Muscle of back (tissue), 11 donors: ENCODE results near the gene LAMA4. TPM values are rescaled to one million over a fixed set of nuclear protein-coding genes. Genes with fewer than 3 reads are reported as not detected.

Experiments used
- DNase-seq, 3 donors: peaks; one replicate each; pipeline versions ENCODE4 v3.0.0 to v3.0.0-alpha.2; 2013
- polyA plus RNA-seq, 10 donors: library from polyadenylated mRNA; unstranded; fragments of 120-200 nt; gene quantifications; one replicate each; pipeline ENCODE4 v1.2.1, GENCODE V29; 2013; ENCODE audit not compliant: insufficient read length in 10 of 10

LAMA4 gene
- polyA plus RNA-seq, 10 donors: 141 to 228 (median 158) TPM

DNA sequence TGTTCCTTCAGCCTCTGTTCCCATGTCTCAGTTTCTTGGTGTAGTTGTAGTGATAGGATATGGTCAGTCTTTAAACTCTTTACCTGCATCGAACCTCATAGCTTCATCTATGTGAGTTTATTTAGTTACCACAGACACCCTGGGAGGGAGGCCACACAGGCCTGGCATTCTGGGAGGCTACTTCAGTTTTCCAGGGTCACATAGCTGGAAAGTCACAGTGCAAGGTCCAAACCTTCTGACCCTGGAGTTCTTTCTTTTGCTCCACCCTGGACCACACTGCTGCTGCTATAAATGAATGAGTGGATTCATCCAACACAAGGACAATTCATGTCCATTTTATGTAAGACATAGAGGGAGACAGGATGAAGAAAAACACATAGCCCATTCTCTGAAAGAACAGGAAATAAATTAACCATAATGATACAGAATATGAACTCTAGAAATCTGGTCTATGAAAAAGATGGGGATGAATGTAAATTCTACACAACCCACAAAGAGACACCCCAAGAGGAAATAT, 60.8 kb downstream of the LAMA4 start:
- no peak for DNase-seq

DNA sequence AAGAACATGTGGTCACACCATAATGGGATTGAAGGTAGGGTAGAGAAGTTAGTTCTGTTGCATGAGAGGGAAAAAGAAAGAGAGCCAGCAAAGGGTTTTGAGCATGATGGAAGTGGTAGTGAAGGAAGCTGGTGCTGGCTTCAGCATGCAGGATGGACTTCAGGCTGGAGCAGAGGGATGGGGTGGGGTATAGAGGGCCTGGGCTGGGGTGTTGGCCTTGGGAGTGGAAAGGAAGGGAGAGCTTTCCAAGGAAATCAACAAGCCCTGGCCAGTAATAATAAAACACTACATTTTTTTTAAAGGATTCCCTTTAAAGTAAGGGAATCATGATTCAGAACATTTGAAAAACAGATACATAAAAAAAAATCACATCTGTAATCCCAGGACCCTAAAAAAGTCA, 61.2 kb downstream of the LAMA4 start:
- peak in 1 of 3 donors; percentile 49 for DNase-seq

DNA sequence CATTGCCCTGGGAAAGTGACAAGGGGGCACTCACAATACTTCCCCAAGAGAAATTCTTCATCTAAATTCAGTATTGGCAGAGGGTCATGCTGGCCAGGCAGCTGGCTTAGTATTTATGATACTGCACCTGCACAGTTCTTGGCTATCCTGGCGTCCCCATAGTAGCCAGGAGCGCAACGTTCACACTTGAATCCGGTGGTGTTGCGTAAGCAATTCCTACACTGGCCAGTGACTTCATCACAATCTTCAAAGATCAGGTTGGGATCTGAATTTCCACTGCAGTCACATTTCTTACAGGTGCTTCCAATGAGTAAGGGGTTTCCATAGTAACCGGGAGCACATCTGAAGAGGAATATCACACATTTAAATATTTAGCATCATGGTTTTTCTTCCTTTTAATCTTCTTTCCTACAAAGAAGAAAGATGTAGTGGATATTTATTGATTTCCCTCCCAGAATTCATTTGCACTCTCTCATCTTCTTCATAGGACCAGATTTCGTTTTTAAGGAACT, 62.8 kb downstream of the LAMA4 start:
- DNase-seq: no peak

DNA sequence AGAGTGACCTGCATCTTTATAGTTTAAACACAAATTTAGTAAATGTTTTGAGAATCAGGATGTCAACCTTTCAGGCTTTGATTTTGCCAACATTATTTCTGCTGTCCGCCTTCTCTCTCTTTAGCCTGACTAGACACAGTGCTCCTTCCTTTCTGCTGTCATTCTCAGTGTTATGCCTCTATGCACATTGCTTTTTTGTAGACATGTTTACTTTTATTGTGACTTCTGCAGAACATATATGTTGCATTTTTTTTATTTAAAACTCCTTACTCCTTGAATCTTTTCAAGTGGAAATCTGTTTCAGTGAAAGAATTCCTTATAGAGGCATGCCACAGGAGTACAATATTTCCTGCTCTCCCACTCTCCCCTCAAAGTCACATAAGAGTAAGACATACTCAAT, 64.2 kb downstream of the LAMA4 start:
- DNase-seq: no peak

DNA sequence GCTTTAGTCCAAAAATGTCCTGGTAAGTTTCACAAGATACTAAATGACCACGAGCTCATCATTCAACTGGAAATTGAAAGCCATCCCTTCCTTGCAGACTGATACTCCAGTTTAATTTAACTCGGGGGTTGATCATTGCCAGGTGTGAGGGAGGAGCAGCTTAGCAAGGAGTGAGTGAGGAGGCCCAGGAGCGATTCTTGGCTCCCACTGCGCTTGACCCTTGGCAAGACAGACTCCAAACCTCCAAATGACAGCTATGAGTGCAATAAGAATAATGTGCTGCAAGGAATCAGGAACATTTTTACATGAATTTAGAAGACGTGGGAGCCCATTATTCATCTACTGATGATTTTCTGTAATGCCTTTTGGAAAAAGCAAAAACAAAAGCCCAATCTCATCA, 64.9 kb downstream of the LAMA4 start:
- DNase-seq: peak; percentile 89 to 95 (median 92)

DNA sequence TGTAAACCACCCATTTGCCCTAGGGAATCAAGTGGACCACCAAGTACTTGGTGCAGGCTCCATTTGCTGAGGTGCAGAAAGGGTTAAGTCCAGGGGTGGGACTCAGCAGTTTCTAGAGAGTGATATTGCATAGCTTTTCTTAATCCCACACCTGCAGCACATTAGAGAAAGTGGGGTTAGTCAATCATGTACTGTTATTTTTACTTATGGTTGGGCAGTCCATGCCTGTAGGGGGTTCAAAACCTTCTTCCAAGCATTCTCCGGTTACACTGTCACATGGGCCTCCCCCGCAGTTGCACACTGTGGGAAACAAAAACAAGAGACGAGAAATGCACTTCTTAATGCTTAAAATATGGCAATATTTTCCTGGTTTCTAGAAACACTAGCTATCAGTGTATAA, 65.5 kb downstream of the LAMA4 start:
- DNase-seq: peak; percentile 71 to 89 (median 82)

DNA sequence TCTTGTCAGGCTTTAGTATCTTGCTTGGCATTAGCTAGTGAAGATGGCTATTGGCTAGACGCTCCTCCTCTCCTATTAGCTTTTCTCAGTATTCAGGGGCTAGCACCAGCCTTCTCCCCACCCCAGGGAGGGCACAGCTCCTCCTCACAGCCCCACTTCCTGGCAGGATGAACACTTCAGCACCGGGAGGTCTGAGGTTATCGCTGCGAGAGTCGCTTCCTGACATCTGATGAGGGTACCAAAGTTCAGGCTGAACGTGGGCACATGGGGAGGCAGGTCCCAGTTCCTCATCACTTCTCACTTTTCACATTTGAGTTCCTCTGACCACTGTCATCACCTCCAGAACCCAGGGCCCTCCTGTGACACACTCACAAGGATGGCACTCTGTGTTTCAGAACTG, 66.6 kb downstream of the LAMA4 start:
- no peak for DNase-seq

DNA sequence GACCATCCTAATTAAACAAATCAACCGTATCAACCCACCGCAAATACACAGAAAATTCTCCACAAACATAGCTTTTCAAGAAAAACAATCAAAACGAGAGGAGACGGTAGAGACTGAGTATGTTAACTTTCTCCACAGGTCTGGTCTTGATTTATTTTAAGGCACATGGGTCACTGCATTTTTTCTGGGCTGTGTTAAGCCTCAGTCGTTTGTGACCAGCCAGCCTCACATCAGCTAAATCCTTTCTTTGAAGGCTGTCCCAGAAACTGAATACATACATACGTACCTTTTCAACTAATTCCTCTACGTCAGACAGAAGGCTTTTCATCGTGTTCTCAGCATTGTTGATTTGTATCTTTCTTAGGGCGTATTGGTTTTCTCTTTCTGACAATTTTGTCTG, 69.4 kb downstream of the LAMA4 start:
- peak; percentile 71 to 85 (median 74) for DNase-seq

DNA sequence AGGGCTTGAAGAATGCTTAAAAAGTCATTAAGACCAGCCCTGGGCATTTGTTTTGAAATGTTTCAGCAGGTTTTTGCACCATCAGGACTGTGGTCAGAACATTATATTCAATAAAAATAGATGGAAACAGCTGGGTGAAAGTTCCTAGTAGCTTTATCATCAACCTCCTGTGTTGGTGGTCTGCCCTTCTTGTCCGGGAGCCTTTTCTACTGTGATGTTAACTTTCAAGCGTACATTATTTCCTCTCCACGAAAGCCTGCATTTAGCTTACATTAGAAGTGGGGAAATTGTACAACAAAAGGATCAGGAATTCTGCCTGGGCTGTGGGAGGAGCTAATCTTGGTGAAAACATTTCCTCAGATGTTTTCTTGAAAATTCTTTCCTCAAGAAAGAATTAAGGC, 71.1 kb downstream of the LAMA4 start:
- DNase-seq: peak in 1 of 3 donors; percentile 32

DNA sequence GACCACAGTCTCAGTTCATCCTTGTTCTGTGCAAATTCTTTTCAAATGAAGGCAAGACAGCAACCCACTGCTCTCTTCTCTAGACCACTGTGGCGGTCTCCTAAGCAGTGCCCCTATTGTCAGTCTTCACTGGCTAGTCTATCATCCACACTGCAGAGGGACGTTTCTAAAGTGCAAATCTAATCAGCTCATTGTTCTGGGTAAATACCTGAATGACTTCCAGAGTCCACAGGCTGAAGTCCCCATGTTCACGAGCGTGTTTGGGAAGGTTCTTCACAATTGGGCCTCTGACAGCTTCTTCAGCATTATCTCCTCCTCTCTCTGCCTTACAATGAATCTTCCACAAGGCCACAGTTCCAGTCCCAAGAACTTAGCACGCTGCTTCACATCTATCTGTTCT, 73.2 kb downstream of the LAMA4 start:
- DNase-seq: no peak

DNA sequence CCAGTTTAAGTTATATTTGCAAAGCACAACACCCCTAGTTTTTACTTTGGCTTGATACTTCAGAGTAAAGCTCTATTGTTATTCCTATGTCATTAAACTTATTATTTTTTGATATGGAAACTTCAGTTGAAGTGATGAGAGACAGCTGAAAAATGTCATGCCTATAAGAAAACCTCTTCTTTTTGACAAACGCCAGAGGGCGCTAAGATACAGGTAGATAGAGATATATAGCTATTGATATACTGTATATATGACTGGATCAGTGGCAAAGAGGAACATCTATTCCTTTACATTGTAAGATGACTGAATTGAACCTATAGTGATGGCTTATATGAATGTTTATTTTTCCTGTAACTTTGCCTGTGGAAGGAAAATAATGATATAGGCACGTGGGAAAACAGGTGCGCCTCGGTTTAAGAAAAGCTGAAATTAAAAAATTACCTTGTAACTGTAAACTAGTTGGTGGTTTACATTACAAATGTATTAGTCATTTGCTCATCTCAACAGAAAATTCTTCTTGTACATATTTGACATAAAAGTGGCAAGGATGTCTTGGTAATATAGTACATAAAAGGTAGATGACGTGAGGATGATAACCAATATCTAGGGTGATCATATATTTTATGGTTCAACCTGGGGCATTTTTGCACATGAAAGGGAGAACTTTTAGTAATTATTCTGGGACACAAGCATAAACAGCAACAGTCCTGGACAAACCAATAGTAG, 74.1 kb downstream of the LAMA4 start:
- peak; percentile 82 to 88 (median 84) for DNase-seq

DNA sequence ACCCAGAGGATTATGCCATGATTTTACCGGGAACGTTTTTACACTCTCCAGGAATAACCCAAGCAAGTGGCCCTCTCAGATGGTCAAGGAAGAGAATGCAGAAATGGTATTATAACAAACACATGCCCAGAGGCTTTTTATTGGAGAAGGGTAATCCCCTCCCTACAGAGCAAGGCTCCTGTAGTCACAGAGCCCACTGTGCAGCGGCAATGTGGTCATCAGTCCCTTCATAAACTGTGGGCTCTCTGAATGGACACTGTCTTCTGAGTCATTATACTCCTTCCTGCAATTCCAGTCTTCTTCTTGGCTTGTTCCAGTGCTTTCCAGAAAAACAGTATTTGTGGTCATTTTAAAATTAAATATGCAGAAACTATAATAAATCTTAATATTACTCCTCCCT, 74.7 kb downstream of the LAMA4 start:
- no peak for DNase-seq

DNA sequence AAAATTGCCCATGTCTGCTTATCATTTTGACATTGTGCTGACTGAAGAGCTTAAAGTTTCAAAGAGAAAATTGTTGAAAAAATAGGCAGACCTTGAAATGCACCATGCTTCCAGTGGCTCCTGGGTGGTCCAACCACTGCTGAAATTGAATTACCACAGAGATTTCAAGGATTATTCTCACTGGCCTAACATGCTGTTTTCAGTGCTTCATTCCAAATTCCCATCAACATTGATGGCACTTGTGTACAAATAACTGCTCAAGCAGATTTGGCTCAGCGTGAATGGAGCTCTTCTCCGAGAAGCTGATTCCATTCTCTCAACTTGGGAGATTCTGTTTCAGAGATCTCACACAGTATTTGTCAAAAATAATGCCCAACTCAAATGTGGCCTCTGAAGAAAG, 75.5 kb downstream of the LAMA4 start:
- peak in 1 of 3 donors; percentile 26 for DNase-seq

DNA sequence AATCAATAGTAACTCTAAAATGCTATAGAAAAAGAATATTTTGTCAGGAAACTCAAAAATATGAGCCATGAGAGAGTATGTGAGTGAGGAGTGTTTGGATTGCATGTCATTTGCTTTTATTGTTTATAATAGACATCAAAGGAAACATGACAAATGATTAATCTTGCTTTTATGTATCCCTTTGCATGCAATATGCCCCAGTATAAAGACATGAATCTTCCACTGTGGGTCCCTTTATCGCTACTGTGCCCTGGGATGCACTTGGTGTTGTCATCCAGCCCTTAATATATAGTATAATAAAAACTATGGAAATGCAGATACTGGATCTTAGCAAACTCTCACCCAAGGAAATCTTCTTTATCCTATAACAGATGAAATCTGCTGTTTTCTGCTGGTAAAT, 77.3 kb downstream of the LAMA4 start:
- DNase-seq: no peak

DNA sequence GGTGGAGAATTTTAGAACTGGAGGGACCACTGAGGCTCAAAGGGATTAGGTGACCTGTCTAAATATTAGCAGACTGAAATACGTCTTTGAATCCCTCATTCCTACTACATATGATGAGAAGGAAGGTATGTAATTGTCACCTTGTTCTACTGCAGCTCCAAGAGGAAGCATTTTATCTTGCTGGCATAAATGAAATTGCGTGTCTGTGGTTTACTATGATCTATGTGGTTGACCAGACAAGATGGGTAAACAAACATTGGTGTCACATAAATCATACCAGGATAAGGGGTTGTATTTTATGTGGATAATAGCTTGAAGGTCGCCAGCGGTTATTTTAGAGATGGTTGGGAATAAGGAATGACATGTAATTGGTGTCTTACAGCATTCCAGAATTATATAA, 78.2 kb downstream of the LAMA4 start:
- DNase-seq: no peak

DNA sequence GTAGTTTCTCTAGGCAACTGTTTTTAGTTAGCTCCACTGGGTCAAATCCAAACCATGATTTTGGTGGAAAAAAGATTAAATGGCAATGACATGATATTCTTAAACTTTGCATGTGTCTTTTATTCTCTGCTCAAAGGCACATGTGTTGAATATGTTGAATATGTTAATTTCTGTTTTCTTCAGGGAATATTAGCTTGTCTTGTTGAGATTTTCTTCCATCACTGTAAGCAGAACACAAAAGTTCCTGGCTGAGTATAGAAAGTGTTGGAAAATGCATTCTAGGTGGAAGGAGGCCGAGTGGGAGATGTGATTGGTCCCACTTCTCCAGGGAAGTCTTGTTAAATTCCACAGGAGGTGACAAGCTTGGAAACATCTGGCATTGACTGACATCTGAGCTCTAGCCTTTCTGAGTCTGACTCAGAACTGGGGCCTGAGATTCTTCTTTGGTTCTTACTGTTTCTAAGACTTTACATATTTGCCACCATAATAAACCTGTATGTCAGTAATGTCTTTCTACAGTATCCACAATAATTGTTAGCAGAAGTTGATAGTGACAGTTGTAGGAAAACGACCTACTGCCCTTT, 81.1 kb downstream of the LAMA4 start:
- no peak for DNase-seq

DNA sequence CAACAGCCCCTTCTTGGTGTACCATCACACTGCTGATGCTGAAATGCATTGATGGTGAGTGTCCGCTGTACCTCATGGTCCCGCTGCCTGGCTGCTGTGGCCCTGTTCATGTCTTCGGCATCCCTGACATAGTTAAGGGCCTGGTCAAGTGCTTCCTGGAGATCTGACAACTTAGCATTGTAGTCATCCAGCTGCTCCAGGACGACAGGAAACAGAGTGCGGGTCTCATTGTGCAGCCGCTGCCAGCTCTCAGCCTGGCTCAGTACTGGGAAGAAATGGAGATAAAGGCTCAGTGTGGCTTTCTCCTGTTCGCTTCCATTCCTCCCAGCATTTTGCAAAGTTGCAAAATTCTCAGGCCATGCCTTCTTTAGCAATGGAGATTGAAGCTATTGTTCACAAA, 81.8 kb downstream of the LAMA4 start:
- no peak for DNase-seq

DNA sequence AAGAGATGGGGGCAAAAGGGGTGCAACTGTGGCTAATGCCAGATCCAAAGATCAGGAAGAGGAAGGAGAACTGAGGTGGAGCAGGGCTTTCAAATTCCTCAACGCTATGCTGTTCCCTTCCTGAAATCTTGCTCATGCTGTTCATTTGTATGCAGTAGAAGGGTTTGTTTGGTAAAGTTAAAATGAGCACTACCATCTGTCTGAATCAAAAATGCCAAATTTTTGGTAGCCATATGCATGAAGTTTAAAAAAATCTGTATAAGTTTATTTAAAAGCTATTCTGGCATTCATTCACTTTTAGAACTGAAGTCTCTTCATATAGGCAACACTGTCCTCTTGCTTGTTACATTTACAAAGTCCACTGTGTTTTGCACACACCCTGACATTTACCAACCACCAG, 84.8 kb downstream of the LAMA4 start:
- no peak for DNase-seq

DNA sequence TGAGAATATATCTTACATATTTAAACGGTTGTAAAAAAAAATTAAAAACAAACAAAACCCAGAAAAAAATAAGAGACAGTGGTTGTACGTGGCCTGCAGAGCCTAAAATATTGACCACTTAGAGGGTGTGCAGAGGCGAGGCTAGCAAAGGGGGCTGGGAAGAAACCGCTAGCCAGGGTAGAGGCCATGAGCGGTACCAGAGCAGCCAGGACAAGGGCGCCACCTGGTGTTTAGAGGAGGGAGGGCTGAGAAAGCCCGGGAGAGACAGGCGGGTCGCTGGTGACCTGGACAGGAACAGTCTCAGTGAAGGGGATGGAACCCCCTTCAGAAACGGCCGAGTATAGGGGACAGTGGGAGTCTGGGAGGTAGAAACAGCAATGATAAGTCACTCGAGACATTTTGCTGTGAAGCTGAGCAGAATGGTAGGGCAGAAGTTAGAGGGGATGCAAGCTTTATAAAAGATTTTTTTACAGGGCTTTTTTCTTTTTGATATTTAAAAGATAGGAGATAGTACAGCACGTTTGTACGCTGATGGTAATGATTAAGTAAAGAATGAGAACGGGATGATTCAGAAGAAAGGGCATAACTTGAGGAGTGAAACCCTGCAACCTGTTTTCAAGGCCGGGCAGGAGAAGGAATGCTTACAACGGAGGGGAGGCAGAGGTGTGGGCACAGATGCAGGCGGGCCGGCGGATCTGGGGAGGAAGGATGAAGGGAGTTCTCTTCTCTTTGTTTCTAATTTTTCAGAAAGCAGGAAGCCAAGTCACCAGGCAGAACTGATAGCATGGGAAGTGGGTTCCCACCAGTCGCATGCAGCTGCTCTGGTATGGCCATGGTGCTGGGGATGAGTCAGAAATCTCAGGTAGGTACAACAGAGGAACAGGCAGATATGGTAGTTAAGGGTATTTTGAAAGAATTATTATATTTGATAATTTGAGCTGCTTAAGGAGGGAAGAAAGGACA, 90.8 kb downstream of the LAMA4 start:
- peak in 1 of 3 donors; percentile 52 for DNase-seq

DNA sequence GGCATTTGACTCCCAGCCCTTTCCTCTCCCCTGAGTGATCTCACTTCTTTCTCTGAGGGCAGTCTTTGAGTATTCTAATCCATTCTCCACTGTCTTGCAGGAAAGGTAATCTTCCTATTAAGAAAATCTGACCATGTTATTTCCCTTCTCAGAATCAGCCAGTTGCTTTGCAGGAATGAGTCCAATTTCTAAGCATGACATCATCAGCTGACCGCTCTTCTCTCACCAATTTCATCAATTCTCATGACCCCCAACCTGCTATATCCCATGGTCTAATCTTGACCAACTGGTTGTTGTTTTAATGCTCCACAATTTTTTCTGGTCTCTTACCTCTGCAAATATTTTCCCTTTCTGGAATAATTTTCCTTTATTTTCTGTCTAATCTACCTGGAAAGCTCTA, 93.6 kb downstream of the LAMA4 start:
- DNase-seq: no peak

DNA sequence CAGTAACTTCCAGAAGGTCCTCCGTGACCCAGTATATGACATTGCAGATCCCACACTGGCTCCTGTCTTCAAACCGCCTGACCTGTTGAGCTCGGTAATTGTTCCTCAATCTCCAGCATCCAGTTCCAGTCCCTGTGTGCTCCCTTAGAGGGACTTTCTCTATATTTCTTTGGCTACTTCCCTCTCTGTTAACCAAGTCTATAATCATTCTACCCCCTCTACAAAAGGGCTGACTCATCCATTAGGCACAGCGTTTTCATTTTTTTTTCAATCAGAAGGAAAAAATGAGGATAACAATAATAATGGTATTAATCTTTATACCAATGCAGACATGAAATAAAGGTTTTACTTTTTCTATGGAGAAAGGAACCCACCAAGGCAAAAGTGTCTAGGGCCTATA, 97.7 kb downstream of the LAMA4 start:
- no peak for DNase-seq

DNA sequence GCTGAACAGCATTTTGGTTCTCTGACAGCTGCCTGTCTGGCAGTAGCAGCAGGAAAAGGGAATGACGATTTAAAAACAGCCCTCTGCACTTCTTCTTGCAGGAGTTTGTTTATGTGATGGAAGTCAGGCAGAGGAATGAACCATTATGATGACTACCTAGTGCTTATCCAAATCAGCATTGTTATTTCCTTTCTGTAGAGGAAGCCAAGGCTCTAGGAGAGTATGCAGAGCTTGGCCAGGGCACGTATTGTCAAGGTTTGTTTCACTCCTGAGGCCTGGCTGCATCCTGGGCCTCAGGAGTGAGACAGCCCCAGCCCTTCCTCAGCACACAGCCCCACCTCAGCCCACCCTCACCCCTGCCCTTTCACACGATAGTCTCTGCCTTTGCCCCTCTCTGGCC, 98.5 kb downstream of the LAMA4 start:
- DNase-seq: no peak
